Superior temporal gyrus (tissue), 1 donor: ENCODE data around the gene COL8A1.
"Not testable (repeated sequence)": the region's sequence is repeated elsewhere in the genome, so short reads cannot be mapped to it uniquely, and the experiment has no call there.

Experiments
- DNase-seq: peaks from one replicate; pipeline ENCODE4 v3.0.0-alpha.2; 2016; ENCODE audit errors: extremely low spot score

The COL8A1 gene

DNA sequence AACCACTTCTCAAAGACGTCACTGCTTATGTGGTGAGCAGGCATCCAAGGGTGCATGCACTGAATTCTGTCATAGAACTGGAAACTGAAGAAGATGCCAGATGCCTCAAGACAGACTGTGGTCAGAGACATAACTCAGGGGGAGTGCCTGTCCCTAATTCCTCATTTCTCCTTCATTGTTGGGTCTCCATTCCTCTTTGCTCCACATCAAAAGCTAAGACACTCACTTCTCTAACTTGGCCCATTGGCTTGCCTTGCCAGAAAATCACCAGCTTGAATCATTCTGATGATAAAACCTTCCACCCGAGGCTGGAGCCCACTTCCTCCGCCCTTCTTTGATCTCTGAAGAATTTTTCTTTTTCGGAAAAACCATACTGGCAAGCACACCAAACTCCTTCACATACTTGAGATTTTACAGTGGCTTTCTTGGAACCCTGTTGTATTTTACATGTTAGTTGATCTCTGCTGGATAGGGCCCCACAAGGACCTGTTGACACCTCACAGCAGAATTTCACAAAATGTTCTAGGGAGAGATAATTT is 69.9 kb downstream of the COL8A1 start:
- DNase-seq, result no peak

DNA sequence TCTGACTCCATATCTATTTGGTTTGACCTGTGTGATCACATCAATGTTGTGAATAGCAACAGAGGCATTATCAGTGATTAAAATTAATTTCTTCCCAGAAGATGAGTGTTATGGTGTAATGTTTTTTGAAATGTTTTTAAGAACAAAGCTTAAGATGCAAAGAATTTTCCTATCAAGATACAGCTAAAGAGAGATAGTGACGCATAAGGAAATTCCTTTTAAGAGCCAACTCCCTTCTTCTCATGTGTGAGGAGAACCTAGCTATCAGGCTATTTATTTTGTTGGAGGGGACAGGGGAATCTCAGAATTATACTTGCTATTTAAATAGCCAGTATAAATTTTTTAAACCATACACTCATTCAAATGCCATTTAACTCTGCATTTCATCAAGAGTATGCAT is 71.3 kb downstream of the COL8A1 start:
- no peak for DNase-seq

DNA sequence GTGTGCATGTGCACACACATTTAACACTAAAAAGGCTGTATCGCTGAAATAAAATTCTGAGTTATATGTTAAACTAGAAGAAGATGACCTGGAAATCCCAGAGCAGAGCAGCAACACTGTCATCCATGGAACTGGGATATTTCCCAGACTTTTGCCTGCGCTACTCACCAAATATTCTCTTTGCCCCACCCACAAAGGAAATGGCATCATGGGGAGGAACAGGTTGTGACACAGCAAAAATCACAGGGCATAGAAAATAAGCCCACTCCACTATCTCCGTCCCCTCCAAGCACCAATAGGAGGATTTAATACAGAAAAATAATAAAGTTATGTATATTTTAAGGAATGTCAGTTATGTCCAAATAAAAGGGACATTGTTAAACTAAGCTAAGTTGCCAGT is 71.7 kb downstream of the COL8A1 start:
- no peak for DNase-seq

- no peak for DNase-seq
Observed at GRCh38 chr3:99711351-99711750, 73.0 kb downstream of the COL8A1 start.

DNA sequence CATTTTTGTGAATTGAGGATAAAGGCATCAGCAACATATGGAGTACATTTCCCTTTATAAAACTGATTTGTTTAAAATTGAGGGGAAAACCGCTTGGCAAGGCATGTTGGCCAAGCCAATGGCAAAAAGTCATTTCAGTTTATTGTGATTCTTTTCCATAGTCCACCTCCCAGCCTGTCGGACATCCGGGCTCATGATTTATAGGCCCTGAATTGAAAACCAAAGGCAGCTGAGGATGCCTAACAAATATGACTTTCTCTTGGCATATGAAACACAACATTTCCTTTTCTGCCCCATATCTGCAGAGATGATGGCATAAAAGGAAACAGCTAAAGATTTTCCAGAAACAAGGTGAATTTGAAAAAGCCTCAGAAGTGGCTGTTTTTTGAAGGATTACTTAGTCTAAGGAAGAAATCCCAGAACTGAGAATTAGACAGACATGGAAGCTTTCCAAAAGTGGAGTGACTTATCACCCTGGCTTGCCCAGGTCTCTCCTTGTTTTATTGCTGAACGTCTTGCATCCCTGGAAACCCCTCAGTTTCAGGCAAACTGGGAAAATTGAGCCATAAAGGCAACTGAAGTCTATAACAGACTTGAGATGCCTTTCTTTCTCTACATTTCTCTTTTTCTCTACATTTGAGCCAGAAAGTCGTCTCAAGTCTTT is 74.0 kb downstream of the COL8A1 start:
- no peak for DNase-seq

GRCh38 chr3:99713440-99713839 is 75.0 kb downstream of the COL8A1 start:
- no peak for DNase-seq

DNA sequence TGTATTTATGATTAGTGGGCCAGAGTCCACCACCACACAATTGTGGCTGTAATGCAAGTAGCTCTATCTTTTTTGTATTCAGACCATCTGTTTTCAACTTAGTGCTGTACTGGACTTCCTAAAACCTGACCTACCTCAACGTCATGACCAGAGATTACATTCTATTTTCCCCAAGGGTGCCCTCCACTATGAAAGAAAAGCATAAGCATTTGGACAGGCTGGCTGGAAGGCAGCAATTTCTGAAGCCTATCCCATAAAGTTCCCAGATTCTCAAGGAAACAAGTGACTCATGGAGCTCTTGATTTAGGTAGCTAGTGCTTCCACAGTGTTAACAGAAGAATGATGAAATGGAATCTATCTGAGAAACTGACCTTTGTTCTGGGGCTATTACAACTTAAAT is 75.8 kb downstream of the COL8A1 start:
- no peak for DNase-seq

GRCh38 chr3:99714575-99714974 is 76.2 kb downstream of the COL8A1 start:
- no peak for DNase-seq

- DNase-seq, result no peak
Observed at GRCh38 chr3:99716463-99716995, 78.1 kb downstream of the COL8A1 start.

GRCh38 chr3:99720985-99721632 is 82.7 kb downstream of the COL8A1 start:
- DNase-seq, result no peak

GRCh38 chr3:99721633-99722007 is 83.2 kb downstream of the COL8A1 start:
- DNase-seq, result no peak

- no peak for DNase-seq
Observed at GRCh38 chr3:99724276-99724675, 85.9 kb downstream of the COL8A1 start.

DNA sequence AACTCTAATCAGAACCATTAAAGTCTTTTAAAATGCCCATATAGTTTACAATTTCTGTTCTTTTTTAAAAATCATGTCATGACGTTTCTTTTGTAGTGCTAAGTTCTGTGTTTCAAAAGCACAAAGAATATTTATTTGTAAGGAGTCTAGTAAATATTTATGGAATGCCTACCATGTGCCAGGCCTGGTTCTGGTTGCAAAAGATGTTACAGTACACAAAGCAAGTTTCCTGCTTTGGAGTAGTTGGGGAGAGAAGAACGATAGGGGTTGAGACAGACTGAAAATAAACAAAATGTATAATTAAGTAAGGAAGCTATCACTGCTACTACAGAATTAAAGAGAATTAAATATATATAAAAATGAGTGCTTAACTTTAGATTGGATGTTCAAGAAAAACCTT is 92.5 kb downstream of the COL8A1 start:
- no peak for DNase-seq

DNA sequence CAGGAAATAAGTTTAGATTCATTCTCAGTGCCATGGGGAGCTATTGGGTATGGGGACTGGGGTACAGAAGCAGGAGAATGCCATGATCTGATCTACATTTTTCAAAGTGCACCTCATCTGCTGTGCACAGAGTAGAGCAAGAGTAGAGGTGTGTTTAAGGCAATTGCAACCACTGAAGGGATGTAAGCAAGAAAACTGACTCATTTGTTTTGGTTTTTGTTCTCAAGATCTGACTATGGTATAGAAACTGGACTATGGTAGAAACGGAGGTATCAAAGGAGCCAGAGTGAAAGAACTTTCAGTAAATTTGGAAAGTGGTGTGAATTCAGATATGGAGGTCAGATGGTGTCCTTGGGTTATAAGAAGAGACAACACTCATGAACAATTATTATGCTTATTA is 93.1 kb downstream of the COL8A1 start:
- no peak for DNase-seq

GRCh38 chr3:99740371-99740770 is 102.0 kb downstream of the COL8A1 start:
- DNase-seq, result not testable (repeated sequence)

DNA sequence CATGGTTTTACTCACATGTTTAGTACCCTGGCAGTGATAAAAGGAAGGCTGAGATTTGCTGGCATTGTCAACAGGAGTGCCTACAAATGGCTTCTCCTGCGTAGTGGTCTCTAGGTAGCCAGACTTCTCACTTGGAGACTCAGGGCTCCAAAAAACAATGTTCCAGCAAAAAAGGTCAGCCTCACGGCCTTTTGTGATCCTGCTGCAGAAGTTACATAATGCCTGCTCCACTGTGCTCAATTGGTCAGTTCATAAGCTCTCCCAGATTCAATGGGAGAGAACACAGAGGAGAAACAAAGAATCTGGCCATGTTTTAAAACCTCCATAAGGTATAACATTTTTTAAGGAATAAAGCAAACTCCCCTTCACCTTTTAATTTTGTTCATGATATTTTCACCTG is 103.2 kb downstream of the COL8A1 start:
- no peak for DNase-seq

DNA sequence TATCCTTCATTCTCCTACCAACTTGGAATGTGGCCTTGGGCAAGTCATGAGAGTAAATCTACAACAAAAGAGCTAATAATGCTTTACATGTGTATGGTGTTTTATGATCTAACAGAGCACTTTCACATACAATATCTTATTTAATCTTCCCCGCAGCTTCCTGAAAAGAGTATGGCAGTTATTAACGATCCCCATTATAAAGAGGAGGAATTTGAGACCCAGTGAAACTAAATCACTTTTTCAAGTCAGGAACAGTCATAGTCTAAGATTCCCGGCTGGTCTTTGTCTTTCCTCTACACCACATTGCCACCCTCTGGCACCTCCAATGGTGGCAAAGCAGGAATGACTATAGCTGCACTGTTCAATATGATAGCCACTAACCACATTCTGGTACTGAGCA is 109.5 kb downstream of the COL8A1 start:
- no peak for DNase-seq

DNA sequence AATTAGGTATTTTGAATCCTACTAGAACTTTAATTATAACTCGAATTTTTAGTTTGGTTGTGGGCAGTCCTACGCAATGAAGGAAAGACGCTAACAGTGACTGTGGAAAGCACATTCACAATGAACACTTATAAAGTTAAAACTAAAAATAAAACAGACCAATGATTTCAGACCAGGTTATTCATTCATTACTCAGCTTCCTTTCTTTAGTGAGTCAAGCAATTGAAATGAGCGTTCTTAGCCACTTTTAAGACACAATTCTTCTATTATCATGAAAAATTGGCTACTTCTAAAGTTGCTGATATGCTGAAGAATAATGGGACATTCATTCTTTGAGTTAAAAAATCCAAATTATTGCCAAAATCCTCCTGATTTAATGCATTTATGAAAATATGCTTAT is 113.3 kb downstream of the COL8A1 start:
- DNase-seq, result no peak

GRCh38 chr3:99753268-99753975 is 115.0 kb downstream of the COL8A1 start:
- DNase-seq, result peak; percentile 85

- no peak for DNase-seq
Observed at GRCh38 chr3:99755831-99756230, 117.4 kb downstream of the COL8A1 start.

GRCh38 chr3:99757966-99758365 is 119.6 kb downstream of the COL8A1 start:
- no peak for DNase-seq

DNA sequence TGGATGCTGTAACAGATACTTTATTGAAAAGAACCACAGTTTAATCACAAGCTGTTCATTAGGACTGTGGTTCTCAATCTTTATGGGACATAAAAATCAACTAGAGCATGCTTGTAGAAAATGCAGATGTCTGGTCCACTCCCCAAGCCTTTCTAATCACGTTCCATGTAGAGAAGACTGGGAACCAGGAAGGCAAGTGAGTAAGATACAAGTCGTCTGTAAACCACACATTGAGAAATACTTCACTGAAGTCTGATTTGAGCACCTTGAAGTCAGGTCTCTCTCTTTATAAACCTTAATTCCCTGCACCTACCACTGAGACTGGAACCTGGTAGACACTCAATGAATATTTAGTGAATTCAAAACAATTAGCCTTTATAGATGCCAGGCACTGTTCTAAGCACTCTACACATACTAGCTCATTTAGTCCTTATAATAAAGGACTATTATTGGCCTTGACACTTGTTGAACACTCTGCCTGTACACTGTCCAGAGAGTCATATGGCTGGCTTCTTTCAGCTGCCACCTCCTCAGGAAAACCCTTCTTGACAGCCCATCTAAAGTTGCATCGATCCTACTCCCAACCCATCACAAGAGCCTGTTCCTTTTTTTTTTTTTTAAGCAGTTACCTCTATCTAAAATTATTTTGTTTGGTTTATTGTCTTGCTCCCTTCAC is 120.2 kb downstream of the COL8A1 start:
- DNase-seq, result no peak
